Endothelial cell of umbilical vein (primary cell): ENCODE results near the gene SHROOM2. TPM values are rescaled to one million over a fixed set of nuclear protein-coding genes. Genes with fewer than 3 reads are reported as not detected.
A peak's percentile ranks its signal among the peaks of the same experiment; 100 is the strongest.

Source experiments
- BruUV-seq: library from RNA; stranded (reverse); fragments of 400-500 nt; replicated peaks from 2 replicates; lab custom pipeline; 2021; lab: Mats Ljungman, UMichigan
- CTCF ChIA-PET: fragments of 300-600, 350-600 bp; sonication (Branson Sonifier 250); formaldehyde crosslinking; loops from one replicate; lab custom pipeline; 2021; ENCODE audit warnings: antibody characterized with exemption, inconsistent platforms; lab: Charles Lee
- POLR2A ChIA-PET: fragments of 300-600, 350-600 bp; sonication (Branson Sonifier 250); formaldehyde crosslinking; loops from one replicate; lab custom pipeline; 2021; ENCODE audit warnings: antibody characterized with exemption, inconsistent platforms; lab: Charles Lee
- DNase-seq: peaks from one replicate; pipeline ENCODE4 v3.0.0-alpha.2; 2011; ENCODE audit warnings: low read depth, low spot score
- FAIRE-seq: peaks from 2 replicates; lab custom pipeline; 2011; peaks lifted over from hg19 to GRCh38; lab: Jason Lieb, UNC
- H2AFZ ChIP-seq: 2 replicates; pipeline ENCODE4 v1.6.0; 2012; ENCODE audit warnings: low read depth, low read length, control low read depth, inconsistent platforms
- H3K27ac ChIP-seq: 2 replicates; pipeline ENCODE4 v1.5.1; 2011; ENCODE audit warnings: low read depth, mild to moderate bottlenecking, control low read depth, low read length, moderate library complexity; ENCODE audit not compliant: insufficient read depth
- H3K27me3 ChIP-seq, 2 experiments: 2 replicates each; pipeline versions ENCODE4 v1.6.0 to v1.6.1; 2011; ENCODE audit warnings: low read length in 2 of 2, mixed read lengths in 1 of 2; ENCODE audit not compliant: control insufficient read depth in 2 of 2, insufficient read depth in 2 of 2
- H3K36me3 ChIP-seq, 2 experiments: 2 replicates in 1 of 2; 3 replicates in 1 of 2; pipeline ENCODE4 v1.5.1; 2011; ENCODE audit warnings: low read length in 2 of 2, mild to moderate bottlenecking in 1 of 2, moderate library complexity in 1 of 2; ENCODE audit not compliant: control insufficient read depth in 2 of 2, insufficient read depth in 2 of 2; ENCODE audit errors: extremely low read depth in 1 of 2
- H3K4me1 ChIP-seq: 3 replicates; pipeline ENCODE4 v1.5.1; 2011; ENCODE audit warnings: mild to moderate bottlenecking, low read length; ENCODE audit not compliant: control insufficient read depth, insufficient read depth; ENCODE audit errors: extremely low read depth
- H3K4me2 ChIP-seq: 2 replicates; pipeline ENCODE4 v1.6.1; 2011; ENCODE audit warnings: low read length, control low read depth, mixed read lengths; ENCODE audit not compliant: insufficient read depth
- H3K4me3 ChIP-seq, 3 experiments: fragments of 200-600 bp in 1 of 3; sonication (generic), shearing (Covaris generic) in 1 of 3; replicated peaks in 1 of 3; 2 replicates each; pipeline ENCODE4 v1.5.1; 2011 to 2016; ENCODE audit warnings: control low read depth in 3 of 3, low read length in 3 of 3, mild to moderate bottlenecking in 2 of 3, inconsistent platforms in 1 of 3, low read depth in 1 of 3, moderate library complexity in 1 of 3; ENCODE audit not compliant: insufficient read depth in 1 of 3
- H3K79me2 ChIP-seq: 2 replicates; pipeline ENCODE4 v1.6.0; 2012; ENCODE audit warnings: low read length, inconsistent platforms; ENCODE audit not compliant: control insufficient read depth, insufficient read depth
- H3K9ac ChIP-seq: replicated peaks from 2 replicates; pipeline ENCODE3; 2011; ENCODE audit warnings: low read length, control low read depth; ENCODE audit not compliant: insufficient read depth; ENCODE audit errors: extremely low read depth
- H3K9me1 ChIP-seq: replicated peaks from 3 replicates; pipeline ENCODE4 v1.6.0; 2011; ENCODE audit warnings: mild to moderate bottlenecking, low read length; ENCODE audit not compliant: control insufficient read depth, insufficient read depth; ENCODE audit errors: extremely low read depth
- H3K9me3 ChIP-seq: replicated peaks from 2 replicates; pipeline ENCODE4 v1.5.1; 2012; ENCODE audit warnings: low read length, inconsistent platforms; ENCODE audit not compliant: control insufficient read depth, insufficient read depth
- H4K20me1 ChIP-seq: replicated peaks from 2 replicates; pipeline ENCODE3; 2011; ENCODE audit warnings: mild to moderate bottlenecking, low read length; ENCODE audit not compliant: control insufficient read depth, insufficient read depth; ENCODE audit errors: extremely low read depth
- CTCF ChIP-seq, 2 donors: IDR thresholded peaks; 1 replicate in 1 of 2; 2 replicates in 1 of 2; pipeline ENCODE4 v1.5.1; 2011; ENCODE audit warnings: low read length in 2 of 2, mild to moderate bottlenecking in 2 of 2, moderate library complexity in 2 of 2, control low read depth in 1 of 2, inconsistent platforms in 1 of 2, low read depth in 1 of 2; ENCODE audit not compliant: insufficient read depth in 1 of 2; ENCODE audit errors: extremely low read depth in 1 of 2
- EZH2 ChIP-seq: IDR thresholded peaks from 2 replicates; pipeline ENCODE4 v1.6.1; 2012; ENCODE audit warnings: borderline replicate concordance, low read depth, mild to moderate bottlenecking, moderate library complexity, low read length, inconsistent platforms; ENCODE audit not compliant: severe bottlenecking
- FOS ChIP-seq: IDR thresholded peaks from 2 replicates; pipeline ENCODE4 v1.6.1; 2011; ENCODE audit warnings: mild to moderate bottlenecking, low read length, moderate library complexity, borderline replicate concordance; ENCODE audit not compliant: insufficient read depth
- JUN ChIP-seq: IDR thresholded peaks from 2 replicates; pipeline ENCODE4 v1.6.1; 2011; ENCODE audit warnings: borderline replicate concordance, low read depth; ENCODE audit not compliant: insufficient read length, insufficient read depth
- MAX ChIP-seq: IDR thresholded peaks from 2 replicates; pipeline ENCODE4 v1.6.1; 2011; ENCODE audit not compliant: insufficient read depth, insufficient read length
- POLR2A ChIP-seq: IDR thresholded peaks from 2 replicates; pipeline ENCODE4 v1.6.1; 2012; ENCODE audit warnings: low read depth, mild to moderate bottlenecking, control low read depth, low read length
- POLR2AphosphoS5 ChIP-seq: IDR thresholded peaks from 2 replicates; pipeline ENCODE4 v1.6.1; 2012; ENCODE audit warnings: low read depth, mild to moderate bottlenecking, control low read depth, low read length, moderate library complexity; ENCODE audit not compliant: insufficient read depth
- dilution Hi-C: fragments of 300-500 bp; cut with MboI; formaldehyde crosslinking; loops from one replicate; pipeline ENCODE4 v1.15.0; 2019; ENCODE audit warnings: low sequenced_read_pairs; ENCODE audit not compliant: extremely low pct_ligation_motif_present
- intact Hi-C: fragments of 100-400 bp; cut with micrococcal nuclease; formaldehyde crosslinking; loops from one replicate; pipeline ENCODE4 v1.10.0; 2022
- polyA plus RNA-seq, 4 experiments: library from polyadenylated mRNA; depleted of rRNA in 3 of 4; stranded (reverse) in 3 of 4; unstranded in 1 of 4; fragments of >200 nt; gene quantifications; 2 replicates each; pipeline versions ENCODE4 v1.2.1 to v1.2.3, GENCODE V29; 2011 to 2012; ENCODE audit warnings: missing spikeins in 1 of 4
- total RNA-seq: library from RNA; stranded (reverse); gene quantifications from 2 replicates; pipeline ENCODE4 v1.2.3, GENCODE V29; 2021

SHROOM2 gene
- total and polyA plus RNA-seq, 2 donors (not counting 3 experiments of a cell fraction or from before 2014, with no cell fraction given) = 3.7 to 11.8 TPM

GRCh38 chrX:9785254-9785943 is 830 bp upstream of the SHROOM2 start:
- FAIRE-seq (no peak), DNase-seq (no peak)
- Histone ChIP-seq H3K27me3 (no peaks in the 10 kb centered on the region), H3K36me3 (no peaks in the 10 kb centered on the region), H3K4me2 (peak overlapping the region; percentile 41), H3K9me3 (no peaks in the 10 kb centered on the region), H4K20me1 (no peaks in the 10 kb centered on the region), H3K4me1 (peaks cover 9% of the 10 kb centered on the region), H2AFZ (peak overlapping the region; percentile 24), H3K9me1 (no peaks in the 10 kb centered on the region), H3K9ac (peak overlapping the region; percentile 61), H3K4me3 (peak overlapping the region; percentile 18 to 73 (median 48)), H3K27ac (no peak overlapping the region), H3K79me2 (peaks cover 19% of the 10 kb centered on the region)
- no TSS peak for BruUV-seq
- ChIA-PET POLR2A (no interaction called here), CTCF (interaction anchor here (1.1 to 1.6 kb wide), 2 partner anchors 76 to 334 kb away, joined by 3 read pairs; no protein-coding TSS in a partner anchor)
- dilution Hi-C loops = no loop called here
- intact Hi-C loops = loop anchor here (5.0 kb wide), 2 partner anchors 78 to 87 kb away; no protein-coding TSS in a partner anchor
- TF ChIP-seq EZH2 (no peak), JUN (no peak), POLR2A (no peak), MAX (no peak), CTCF (IDR thresholded peaks at IDR 0.05; ENCODE audit: extremely low read depth in 1 of 2, insufficient read depth in 1 of 2, low read depth in 1 of 2, low read length in 2 of 2) (no peak), FOS (no peak), POLR2AphosphoS5 (no peak)
